HG02763 (cell line): ENCODE data around the gene PCDHA4.

ENCODE experiments used
- ATAC-seq: cut with Tn5 transposase; IDR thresholded peaks from one replicate; pipeline ENCODE4 v1.9.1; 2021; ENCODE audit warnings: mild to moderate bottlenecking, moderate library complexity; ENCODE audit not compliant: unreplicated experiment

PCDHA4 gene

GRCh38 chr5:140855772-140856674 is 49.2 kb downstream of the PCDHA4 start, which contains the start of gene PCDHA10:
PCDHA10 (plus strand) TSS chr5:140855897; CDS start chr5:140856049, 152 bp downstream.
- no peak for ATAC-seq

- no peak for ATAC-seq
These were observed 50.5 kb downstream of the PCDHA4 start for GRCh38 chr5:140857177-140857986.

- no peak for ATAC-seq
These were observed 51.0 kb downstream of the PCDHA4 start for GRCh38 chr5:140857987-140858240.

- no peak for ATAC-seq
These were observed 55.8 kb downstream of the PCDHA4 start for GRCh38 chr5:140862441-140863295.
